HepG2 (cell line): ENCODE results near the gene AJUBA. TPM values are rescaled to one million over a fixed set of nuclear protein-coding genes. Genes with fewer than 3 reads are reported as not detected.

Experiments used
- FIP1L1 ChIP-seq: fragments of 200-400 bp; formaldehyde crosslinking; IDR thresholded peaks from 2 replicates; pipeline ENCODE4 v1.6.1; 2018; ENCODE audit warnings: low read depth, mild to moderate bottlenecking, low read length, moderate library complexity, borderline replicate concordance; ENCODE audit not compliant: insufficient read depth
- GATAD2A ChIP-seq: IDR thresholded peaks from 2 replicates; pipeline ENCODE4 v1.6.1; 2016
- HDAC6 ChIP-seq: fragments of 200-600 bp; sonication (generic); IDR thresholded peaks from 2 replicates; pipeline ENCODE4 v1.7.0; 2017; ENCODE audit warnings: mild to moderate bottlenecking, antibody characterized with exemption, low read length, low read depth
- KAT8 ChIP-seq: IDR thresholded peaks from 2 replicates; pipeline ENCODE4 v1.6.1; 2016; ENCODE audit warnings: missing genetic modification reagents, missing compliant biosample characterization
- KLF13 ChIP-seq: sonication (generic); formaldehyde crosslinking; IDR thresholded peaks from 2 replicates; pipeline ENCODE4 v1.4.0; 2020; ENCODE audit warnings: mild to moderate bottlenecking, missing genetic modification reagents
- MEIS2 ChIP-seq: sonication (generic); formaldehyde crosslinking; IDR thresholded peaks from 2 replicates; pipeline ENCODE4 v1.9.0; 2021; ENCODE audit warnings: mild to moderate bottlenecking, missing genetic modification reagents
- NAIF1 ChIP-seq: sonication (generic); formaldehyde crosslinking; IDR thresholded peaks from 2 replicates; pipeline ENCODE4 v1.5.0; 2020; ENCODE audit warnings: mild to moderate bottlenecking, missing genetic modification reagents, borderline replicate concordance
- NFRKB ChIP-seq: fragments of 450-650 bp; IDR thresholded peaks from 2 replicates; pipeline ENCODE4 v1.6.1; 2017
- NFYB ChIP-seq: sonication (generic); formaldehyde crosslinking; IDR thresholded peaks from 2 replicates; pipeline ENCODE4 v1.4.0; 2020; ENCODE audit warnings: missing genetic modification reagents
- PCBP1 ChIP-seq: fragments of 200-400 bp; formaldehyde crosslinking; IDR thresholded peaks from 2 replicates; pipeline ENCODE4 v1.6.1; 2017; ENCODE audit warnings: mild to moderate bottlenecking, low read depth, low read length, borderline replicate concordance
- SATB2 ChIP-seq: sonication (generic); formaldehyde crosslinking; IDR thresholded peaks from 2 replicates; pipeline ENCODE4 v1.5.0; 2020; ENCODE audit warnings: missing genetic modification reagents
- SP140L ChIP-seq: sonication (generic); formaldehyde crosslinking; IDR thresholded peaks from 2 replicates; pipeline ENCODE4 v1.4.0; 2020; ENCODE audit warnings: missing genetic modification reagents, borderline replicate concordance
- SP5 ChIP-seq: IDR thresholded peaks from 2 replicates; pipeline ENCODE4 v1.6.1; 2016; ENCODE audit warnings: low read depth, borderline replicate concordance
- ZBTB7A ChIP-seq: sonication (generic); formaldehyde crosslinking; IDR thresholded peaks from 2 replicates; pipeline ENCODE4 v1.8.0; 2022; ENCODE audit warnings: mild to moderate bottlenecking, missing genetic modification reagents
- ZKSCAN1 ChIP-seq: fragments of 150-350 bp; IDR thresholded peaks from 2 replicates; pipeline ENCODE4 v1.6.1; 2014; ENCODE audit warnings: low read length
- ZNF331 ChIP-seq: sonication (generic); formaldehyde crosslinking; IDR thresholded peaks from 2 replicates; pipeline ENCODE4 v1.4.0; 2020; ENCODE audit warnings: missing genetic modification reagents
- ZNF430 ChIP-seq: sonication (generic); formaldehyde crosslinking; IDR thresholded peaks from 2 replicates; pipeline ENCODE4 v1.9.0; 2021; ENCODE audit warnings: mild to moderate bottlenecking, missing genetic modification reagents
- ZNF839 ChIP-seq: sonication (generic); formaldehyde crosslinking; IDR thresholded peaks from 2 replicates; pipeline ENCODE4 v1.4.0; 2020; ENCODE audit warnings: missing genetic modification reagents, mild to moderate bottlenecking, borderline replicate concordance
- polyA plus RNA-seq, 8 experiments: library from polyadenylated mRNA; depleted of rRNA in 3 of 8; stranded (reverse) in 7 of 8; unstranded in 1 of 8; fragments of >200 nt; fragmentation: Illumina TruSeq in 4 of 8; extraction: Trizol in 4 of 8; gene quantifications; 2 replicates each; pipeline versions ENCODE4 v1.2.1 to v1.2.3, GENCODE V29; 2011 to 2016; ENCODE audit warnings: low read depth in 4 of 8, missing spikeins in 1 of 8, mixed read lengths in 1 of 8; ENCODE audit not compliant: insufficient read depth in 1 of 8
- total RNA-seq, 5 experiments: library from RNA; depleted of rRNA; stranded (reverse); fragments of >200 nt; fragmentation: Illumina TruSeq; extraction: Trizol; gene quantifications; 2 replicates each; pipeline ENCODE4 v1.2.3, GENCODE V29; 2016; ENCODE audit warnings: low read depth in 1 of 5
- TF ChIP-seq, protein P1 (sequence below): sonication (generic); formaldehyde crosslinking; conservative IDR thresholded peaks from 2 replicates; pipeline ENCODE4 v1.4.0; 2020; ENCODE audit warnings: missing genetic modification reagents
- TF ChIP-seq, protein P2 (sequence below): sonication (generic); formaldehyde crosslinking; conservative IDR thresholded peaks from 2 replicates; pipeline ENCODE4 v1.4.0; 2020; ENCODE audit warnings: mild to moderate bottlenecking, missing genetic modification reagents, moderate library complexity
- TF ChIP-seq, protein P3 (sequence below): IDR thresholded peaks from 2 replicates; pipeline ENCODE4 v1.6.1; 2016; ENCODE audit warnings: control low read depth
- TF ChIP-seq, protein P4 (sequence below): sonication (generic); formaldehyde crosslinking; IDR thresholded peaks from 2 replicates; pipeline ENCODE4 v1.8.1; 2023; ENCODE audit warnings: mild to moderate bottlenecking, missing genetic modification reagents
- TF ChIP-seq, protein P5 (sequence below): IDR thresholded peaks from 2 replicates; pipeline ENCODE4 v1.6.1; 2016; ENCODE audit warnings: missing genetic modification reagents, missing compliant biosample characterization

Gene AJUBA
- total and polyA plus RNA-seq, 2 of the 13 experiments (the other 11 are each of a cell fraction or from before 2014, with no cell fraction given) = 157 to 241 TPM

DNA sequence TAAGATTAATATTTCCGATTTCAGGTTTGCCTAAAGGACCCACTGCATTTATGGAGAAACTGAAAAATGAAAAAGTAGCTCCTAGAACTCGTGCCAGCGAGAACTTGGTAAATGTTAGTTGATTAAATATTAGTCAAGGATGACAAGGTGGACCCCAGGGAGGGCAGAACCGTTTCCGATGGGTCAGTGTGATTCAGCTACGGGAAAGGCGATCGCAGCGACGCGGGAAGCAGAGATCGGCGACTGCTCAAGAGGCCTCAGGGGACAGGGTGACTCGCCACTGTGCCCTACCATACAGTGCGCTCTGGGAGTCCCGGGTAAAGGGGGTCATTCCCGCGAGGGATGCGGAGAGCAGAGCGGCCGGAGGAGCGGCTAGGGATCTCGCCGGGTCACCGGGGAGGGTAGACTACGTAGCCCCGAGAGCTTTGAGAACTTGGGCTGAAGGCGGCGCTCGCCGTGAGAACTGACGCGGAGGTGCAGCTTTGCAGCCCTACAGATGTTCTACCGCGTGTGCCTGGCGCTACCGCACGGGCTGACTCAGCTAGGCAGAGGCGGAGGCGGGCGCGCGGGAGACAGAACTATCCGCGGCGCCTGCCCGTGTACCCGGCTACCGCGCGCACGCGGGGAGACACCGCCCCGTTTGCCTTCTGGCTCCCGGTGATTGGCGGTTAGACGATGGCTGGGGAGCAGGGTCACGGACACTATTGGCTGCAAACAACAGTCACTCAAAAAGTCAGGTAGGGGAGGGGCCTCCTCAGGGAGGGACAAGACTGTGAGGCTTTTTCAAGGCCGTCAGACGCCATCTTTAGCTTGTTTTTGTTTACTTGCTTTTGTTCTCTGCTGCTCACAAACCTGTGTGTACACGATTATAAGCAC, 24.4 kb upstream of the AJUBA start (continued):
- TF ChIP-seq, protein P1, sequence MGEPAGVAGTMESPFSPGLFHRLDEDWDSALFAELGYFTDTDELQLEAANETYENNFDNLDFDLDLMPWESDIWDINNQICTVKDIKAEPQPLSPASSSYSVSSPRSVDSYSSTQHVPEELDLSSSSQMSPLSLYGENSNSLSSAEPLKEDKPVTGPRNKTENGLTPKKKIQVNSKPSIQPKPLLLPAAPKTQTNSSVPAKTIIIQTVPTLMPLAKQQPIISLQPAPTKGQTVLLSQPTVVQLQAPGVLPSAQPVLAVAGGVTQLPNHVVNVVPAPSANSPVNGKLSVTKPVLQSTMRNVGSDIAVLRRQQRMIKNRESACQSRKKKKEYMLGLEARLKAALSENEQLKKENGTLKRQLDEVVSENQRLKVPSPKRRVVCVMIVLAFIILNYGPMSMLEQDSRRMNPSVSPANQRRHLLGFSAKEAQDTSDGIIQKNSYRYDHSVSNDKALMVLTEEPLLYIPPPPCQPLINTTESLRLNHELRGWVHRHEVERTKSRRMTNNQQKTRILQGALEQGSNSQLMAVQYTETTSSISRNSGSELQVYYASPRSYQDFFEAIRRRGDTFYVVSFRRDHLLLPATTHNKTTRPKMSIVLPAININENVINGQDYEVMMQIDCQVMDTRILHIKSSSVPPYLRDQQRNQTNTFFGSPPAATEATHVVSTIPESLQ (CRISPR knock-in tag) = peak; percentile 94; the same call in 1 of the 2 replicates
- TF ChIP-seq SP5 (CRISPR knock-in tag) (peak; percentile 74; the same call in 1 of the 2 replicates), NFYB (peak; percentile 99), NAIF1 (CRISPR knock-in tag) (peak; percentile 95), ZNF839 (CRISPR knock-in tag) (peak; percentile 99), MEIS2 (peak; percentile 99), KLF13 (CRISPR knock-in tag) (peak; percentile 95), SP140L (CRISPR knock-in tag) (peak; percentile 98; the same call in 1 of the 2 replicates), ZKSCAN1 (0 out of 2 replicates have a peak, but pooled peaks have one; percentile 31), FIP1L1 (peak; percentile 92; the same call in 1 of the 2 replicates), NFRKB (peak; percentile 89), ZBTB7A (peak; percentile 88), ZNF430 (peak; percentile 100), PCBP1 (peak; percentile 97), KAT8 (CRISPR knock-in tag) (peak; percentile 97), GATAD2A (CRISPR knock-in tag) (peak; percentile 93), SATB2 (CRISPR knock-in tag) (peak; percentile 91; the same call in 1 of the 2 replicates), HDAC6 (no peak), ZNF331 (CRISPR knock-in tag) (peak; percentile 98)
- TF ChIP-seq, protein P2, sequence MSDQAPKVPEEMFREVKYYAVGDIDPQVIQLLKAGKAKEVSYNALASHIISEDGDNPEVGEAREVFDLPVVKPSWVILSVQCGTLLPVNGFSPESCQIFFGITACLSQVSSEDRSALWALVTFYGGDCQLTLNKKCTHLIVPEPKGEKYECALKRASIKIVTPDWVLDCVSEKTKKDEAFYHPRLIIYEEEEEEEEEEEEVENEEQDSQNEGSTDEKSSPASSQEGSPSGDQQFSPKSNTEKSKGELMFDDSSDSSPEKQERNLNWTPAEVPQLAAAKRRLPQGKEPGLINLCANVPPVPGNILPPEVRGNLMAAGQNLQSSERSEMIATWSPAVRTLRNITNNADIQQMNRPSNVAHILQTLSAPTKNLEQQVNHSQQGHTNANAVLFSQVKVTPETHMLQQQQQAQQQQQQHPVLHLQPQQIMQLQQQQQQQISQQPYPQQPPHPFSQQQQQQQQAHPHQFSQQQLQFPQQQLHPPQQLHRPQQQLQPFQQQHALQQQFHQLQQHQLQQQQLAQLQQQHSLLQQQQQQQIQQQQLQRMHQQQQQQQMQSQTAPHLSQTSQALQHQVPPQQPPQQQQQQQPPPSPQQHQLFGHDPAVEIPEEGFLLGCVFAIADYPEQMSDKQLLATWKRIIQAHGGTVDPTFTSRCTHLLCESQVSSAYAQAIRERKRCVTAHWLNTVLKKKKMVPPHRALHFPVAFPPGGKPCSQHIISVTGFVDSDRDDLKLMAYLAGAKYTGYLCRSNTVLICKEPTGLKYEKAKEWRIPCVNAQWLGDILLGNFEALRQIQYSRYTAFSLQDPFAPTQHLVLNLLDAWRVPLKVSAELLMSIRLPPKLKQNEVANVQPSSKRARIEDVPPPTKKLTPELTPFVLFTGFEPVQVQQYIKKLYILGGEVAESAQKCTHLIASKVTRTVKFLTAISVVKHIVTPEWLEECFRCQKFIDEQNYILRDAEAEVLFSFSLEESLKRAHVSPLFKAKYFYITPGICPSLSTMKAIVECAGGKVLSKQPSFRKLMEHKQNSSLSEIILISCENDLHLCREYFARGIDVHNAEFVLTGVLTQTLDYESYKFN (CRISPR knock-in tag) = peak; percentile 84
- TF ChIP-seq, protein P3, sequence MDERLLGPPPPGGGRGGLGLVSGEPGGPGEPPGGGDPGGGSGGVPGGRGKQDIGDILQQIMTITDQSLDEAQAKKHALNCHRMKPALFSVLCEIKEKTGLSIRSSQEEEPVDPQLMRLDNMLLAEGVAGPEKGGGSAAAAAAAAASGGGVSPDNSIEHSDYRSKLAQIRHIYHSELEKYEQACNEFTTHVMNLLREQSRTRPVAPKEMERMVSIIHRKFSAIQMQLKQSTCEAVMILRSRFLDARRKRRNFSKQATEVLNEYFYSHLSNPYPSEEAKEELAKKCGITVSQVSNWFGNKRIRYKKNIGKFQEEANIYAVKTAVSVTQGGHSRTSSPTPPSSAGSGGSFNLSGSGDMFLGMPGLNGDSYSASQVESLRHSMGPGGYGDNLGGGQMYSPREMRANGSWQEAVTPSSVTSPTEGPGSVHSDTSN (CRISPR knock-in tag) = peak; percentile 100
- TF ChIP-seq, protein P4, sequence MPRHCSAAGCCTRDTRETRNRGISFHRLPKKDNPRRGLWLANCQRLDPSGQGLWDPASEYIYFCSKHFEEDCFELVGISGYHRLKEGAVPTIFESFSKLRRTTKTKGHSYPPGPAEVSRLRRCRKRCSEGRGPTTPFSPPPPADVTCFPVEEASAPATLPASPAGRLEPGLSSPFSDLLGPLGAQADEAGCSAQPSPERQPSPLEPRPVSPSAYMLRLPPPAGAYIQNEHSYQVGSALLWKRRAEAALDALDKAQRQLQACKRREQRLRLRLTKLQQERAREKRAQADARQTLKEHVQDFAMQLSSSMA (CRISPR knock-in tag) = peak; percentile 97
- TF ChIP-seq, protein P5, sequence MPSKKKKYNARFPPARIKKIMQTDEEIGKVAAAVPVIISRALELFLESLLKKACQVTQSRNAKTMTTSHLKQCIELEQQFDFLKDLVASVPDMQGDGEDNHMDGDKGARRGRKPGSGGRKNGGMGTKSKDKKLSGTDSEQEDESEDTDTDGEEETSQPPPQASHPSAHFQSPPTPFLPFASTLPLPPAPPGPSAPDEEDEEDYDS = peak; percentile 97
